Mucosa of gallbladder (tissue), 1 donor: ENCODE data around the gene OR13C4. TPM values are rescaled to one million over a fixed set of nuclear protein-coding genes. Genes with fewer than 3 reads are reported as not detected.
"Not testable (repeated sequence)": the region's sequence is repeated elsewhere in the genome, so short reads cannot be mapped to it uniquely, and the experiment has no call there.

Experiments
- DNase-seq: peaks from one replicate; pipeline ENCODE4 v3.0.0-alpha.2; 2020; ENCODE audit warnings: low spot score
- total RNA-seq: library from RNA; stranded (reverse); gene quantifications from one replicate; pipeline ENCODE4 v1.2.1, GENCODE V29; 2021
- donor health status: DM: no; HTN: no; CAD: no.

The OR13C4 gene
- not detected for total RNA-seq

DNA sequence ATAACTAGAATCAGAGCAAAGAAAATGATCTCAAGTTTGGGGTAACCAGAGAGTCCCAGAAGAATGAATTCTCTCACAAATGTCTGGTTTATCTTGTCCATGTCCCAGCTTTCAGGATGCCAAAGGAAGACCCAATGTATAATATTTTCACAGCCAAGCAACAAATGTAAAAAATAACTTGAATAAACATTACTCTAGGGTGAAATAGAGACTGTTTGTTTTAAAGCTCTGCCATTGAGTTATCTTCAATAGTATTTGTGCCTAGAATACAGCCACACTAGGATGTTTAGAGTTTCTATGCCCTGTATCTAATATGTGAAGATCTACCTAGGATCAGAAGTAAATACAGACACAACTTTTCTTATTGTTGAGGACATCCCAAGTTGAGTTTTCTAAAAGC is at the start of gene OR13C4:
Gene OR13C4 (minus strand): TSS at position 101 of the 400 bp plus-strand sequence. CDS start 0 bp downstream, at position 101.
- DNase-seq, result no peak

DNA sequence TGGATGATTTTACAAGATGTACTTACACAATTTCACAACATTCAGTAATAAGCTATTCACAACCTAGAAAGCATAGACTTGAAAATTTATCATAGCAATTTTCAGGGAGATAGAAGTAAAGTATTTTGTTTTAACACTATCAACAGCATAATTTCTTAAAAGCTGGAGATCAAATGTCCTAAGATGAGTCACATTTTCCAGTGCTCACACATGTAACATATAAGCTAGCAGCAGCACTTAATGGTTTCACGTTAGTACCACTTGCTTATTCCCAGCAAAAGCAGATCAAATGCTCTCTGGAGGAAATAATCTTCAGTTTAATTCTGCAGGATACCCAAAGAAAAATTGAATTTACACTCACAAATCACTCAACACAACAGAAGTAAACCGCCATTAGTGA is 48.4 kb upstream of the OR13C4 start:
- DNase-seq, result no peak

DNA sequence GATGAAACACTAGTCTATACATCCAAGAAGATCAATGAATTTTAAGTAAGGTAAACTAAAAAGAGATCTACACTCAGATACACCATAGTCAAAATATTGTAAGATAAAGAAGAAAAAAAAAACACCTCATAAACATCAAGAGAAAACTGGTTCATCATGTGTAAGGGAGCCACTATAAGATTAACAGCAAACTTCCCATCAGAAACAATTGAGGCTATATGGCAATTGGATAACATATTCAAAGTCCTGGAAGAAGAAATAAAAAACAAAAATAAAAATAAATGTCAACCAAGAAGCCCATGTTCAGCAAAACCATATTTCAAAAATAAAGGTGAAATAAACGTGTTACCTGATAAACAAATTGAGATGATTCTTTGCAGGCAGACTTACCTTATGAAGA is 45.6 kb upstream of the OR13C4 start:
- DNase-seq, result no peak

DNA sequence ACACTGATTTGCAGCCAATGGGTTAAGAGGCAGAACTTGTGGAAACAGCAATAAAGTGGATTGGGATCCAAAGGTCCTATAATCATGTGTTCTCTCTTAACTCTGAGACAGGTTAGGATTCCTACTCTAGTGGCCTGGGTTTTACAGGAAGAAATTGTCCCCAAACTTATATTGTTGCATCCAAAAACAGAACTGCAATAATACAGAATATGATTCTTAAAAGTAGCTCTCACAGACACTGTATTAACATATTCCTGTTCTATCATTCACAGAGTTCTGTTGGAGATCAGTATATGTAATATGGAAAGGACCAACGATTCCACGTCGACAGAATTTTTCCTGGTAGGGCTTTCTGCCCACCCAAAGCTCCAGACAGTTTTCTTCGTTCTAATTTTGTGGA is 41.9 kb upstream of the OR13C4 start, which contains the start of gene OR13C8:
Gene OR13C8 (plus strand): TSS at position 301 of the 400 bp plus-strand sequence. CDS start 0 bp downstream, at position 301.
- no peak for DNase-seq

GRCh38 chr9:104564358-104564757 is 37.3 kb upstream of the OR13C4 start:
- DNase-seq, result no peak

DNA sequence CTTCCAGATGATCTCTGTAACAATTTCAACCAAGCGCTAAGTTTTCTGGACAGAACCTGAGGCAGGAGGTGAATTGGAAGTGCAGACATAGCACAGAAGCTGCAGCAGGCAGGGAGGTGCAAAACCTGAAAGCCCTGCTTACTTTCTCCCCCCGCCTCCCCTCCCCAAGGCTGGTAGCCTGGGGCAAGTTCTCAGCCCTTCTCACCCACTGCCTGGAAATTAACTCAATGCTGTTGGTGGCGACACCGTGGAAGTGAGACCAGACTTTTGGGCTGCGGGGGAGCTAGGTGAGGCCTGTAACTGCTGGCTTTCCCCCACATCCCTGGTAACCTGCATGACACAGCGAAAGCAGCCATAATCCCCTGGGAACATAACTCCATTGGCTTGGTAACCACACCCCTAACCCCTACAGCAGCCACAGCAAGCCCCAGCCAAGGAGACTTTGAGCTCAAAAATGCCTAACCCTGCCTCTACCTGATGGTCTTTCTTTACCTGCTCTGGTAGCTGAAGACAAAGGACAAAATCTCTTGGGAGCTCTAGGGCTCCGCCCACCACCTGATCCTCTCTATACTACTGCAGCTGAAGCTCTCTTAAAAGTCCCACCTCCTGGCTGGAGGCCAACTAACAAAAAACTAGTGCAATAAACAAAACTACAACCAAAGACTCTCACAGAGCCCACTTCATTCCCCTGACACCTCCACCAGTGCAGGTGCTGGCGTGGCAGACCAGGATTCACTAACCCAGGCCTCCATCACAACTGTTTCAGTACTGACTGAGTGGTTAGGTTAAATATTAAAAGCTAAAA is 30.0 kb upstream of the OR13C4 start:
- no peak for DNase-seq

GRCh38 chr9:104555521-104555920 is 28.5 kb upstream of the OR13C4 start:
- DNase-seq, result no peak

- DNase-seq, result no peak
Measured at GRCh38 chr9:104553261-104553660, 26.3 kb upstream of the OR13C4 start.

- DNase-seq, result no peak
Measured at GRCh38 chr9:104544644-104545043, 17.6 kb upstream of the OR13C4 start.

DNA sequence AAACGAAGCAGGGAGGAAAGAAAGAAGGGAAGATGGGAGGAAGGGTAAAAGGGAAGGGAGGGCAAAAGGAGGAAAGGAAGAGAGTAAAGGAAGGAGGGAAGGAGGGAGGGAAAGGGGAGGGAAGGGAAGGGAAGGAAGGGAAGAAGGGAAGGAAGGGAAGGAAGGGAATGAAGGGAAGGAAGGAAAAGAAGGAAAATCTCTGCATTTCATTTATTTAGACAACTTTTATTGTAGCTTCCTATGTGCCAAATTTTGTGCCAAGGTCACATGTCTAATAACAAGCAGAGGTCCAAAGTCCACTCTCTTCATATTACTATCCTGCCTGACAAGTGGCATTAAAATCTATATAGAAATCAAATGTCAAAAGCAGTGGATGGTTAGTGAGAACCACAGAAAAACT is 12.3 kb upstream of the OR13C4 start:
- no peak for DNase-seq

- DNase-seq, result no peak
Measured at GRCh38 chr9:104536756-104537155, 9.7 kb upstream of the OR13C4 start, which contains the start of gene OR13C3. Gene OR13C3, minus strand, starts transcription at chr9:104536856. Its CDS starts 133 bp downstream, at chr9:104536723.

GRCh38 chr9:104520241-104520640 is 6.8 kb downstream of the OR13C4 start:
- not testable (repeated sequence) for DNase-seq

GRCh38 chr9:104514901-104515300 is 12.1 kb downstream of the OR13C4 start:
- no peak for DNase-seq

DNA sequence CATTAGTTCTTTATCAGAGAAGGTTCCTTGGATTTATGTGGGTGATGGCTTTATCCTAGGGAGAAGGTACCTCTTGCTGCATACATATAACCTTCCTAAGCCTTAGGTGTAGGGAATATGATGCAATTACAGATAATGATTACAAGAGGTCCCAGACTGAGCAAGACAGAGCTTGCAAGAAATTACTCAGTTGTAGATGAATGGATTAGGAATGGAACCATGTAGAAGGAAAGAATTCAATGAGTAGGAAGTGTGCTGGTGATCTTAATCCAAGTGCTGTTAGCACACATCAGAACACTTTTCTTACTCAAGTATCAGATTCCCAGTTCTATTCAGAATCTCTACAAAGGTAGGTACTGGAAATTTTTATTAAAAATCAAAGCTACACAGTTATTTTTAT is 20.4 kb downstream of the OR13C4 start:
- no peak for DNase-seq

- DNase-seq, result no peak
Measured at GRCh38 chr9:104503963-104504362, 23.0 kb downstream of the OR13C4 start, which contains the start of gene OR13F1. Gene OR13F1, plus strand, starts transcription at chr9:104504263. Its CDS starts 0 bp downstream, at chr9:104504263.

- no peak for DNase-seq
Measured at GRCh38 chr9:104503440-104503839, 23.6 kb downstream of the OR13C4 start.

DNA sequence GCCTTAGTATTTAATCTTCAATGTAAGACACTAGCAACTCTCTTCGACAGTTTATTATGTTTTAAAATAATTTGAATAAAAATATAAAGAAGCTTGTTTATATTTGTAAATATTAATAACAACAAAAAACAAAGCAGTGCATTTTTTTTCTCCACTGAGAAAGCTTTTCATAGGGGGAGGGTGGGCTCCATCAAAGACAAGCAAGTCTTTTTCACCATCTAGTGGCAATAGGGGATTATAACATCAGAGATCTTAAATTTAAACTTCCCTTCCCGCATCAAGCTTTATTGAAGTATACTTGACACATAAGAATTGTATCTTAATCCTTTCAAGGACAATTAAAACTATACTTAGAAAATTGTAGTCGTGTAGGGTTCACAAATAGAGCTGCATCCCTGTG is 32.2 kb downstream of the OR13C4 start:
- DNase-seq, result no peak

DNA sequence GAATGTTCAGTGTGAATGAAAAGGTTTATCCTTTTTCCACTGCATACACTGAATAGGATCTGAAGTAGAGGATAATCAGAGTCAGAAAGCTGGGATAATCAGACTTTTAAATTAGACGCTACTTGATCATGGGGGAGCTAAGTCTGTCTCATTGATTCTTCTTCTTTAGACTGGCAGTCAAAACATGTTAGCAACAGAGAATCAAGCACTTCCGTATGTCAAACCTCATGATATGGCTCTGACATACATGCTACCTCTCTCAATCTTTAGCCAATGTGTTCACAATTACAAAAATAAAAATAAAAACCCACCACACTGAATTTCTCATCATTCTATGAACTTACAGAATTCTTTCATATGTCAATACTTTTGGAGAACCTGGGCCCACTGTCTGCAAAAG is 42.0 kb downstream of the OR13C4 start:
- DNase-seq, result no peak

DNA sequence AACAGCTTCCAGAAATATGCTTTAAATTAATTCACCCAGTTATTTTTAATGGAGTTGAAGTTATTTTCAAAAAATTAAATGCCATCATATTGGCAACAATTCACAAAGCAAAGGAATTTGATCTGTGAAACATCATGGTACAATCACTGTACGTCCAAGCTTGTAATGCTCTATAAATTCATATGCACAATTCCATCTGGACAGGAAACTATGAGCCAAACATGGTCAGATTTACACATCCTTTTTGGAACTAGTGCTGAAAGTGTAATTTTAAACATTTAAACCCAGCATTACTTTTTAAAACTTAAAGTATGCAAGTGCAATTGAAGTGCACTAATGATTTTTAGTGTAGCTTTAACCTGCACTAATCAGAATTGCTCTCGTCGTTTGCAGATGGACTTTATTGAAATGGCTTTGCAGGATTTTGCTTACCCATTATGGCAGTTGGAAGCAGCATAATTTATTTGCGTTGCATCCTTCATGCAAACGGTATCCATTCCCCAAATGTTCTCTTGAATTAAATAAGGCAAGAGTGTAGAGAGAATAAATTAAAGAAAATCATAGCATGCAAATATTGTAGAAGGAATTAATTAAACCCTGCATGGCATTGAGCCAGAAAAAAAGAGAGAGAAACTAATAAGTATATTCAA is 44.0 kb downstream of the OR13C4 start:
- DNase-seq, result no peak
